ENCODE results near the gene CFAP61.

CFAP61 gene

DNA sequence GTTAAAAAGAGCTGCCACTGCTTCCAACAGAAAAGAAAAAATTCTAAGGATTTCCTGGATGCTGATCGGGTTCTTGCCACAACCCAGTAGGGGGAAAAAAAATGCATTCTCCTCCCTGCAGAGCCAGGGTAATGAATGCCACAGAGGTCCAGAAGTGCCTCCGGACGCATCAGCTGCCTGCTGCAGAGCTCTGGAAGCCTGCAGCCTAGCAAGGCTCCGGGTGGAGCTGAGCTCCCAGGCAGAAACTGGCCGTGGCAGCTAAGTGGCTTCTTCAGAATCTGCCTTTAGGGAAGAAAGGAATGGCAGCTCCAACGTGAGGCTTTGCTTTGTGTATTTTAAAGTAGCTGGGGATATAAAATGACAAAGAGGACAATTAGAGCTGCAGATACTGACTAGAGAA, 155.0 kb downstream of the CFAP61 start:
- H3K36me3 ChIP-seq (ENCODE audit: low read length): no peaks in the 10 kb centered on the region
- no peaks in the 10 kb centered on the region for H3K9me2 ChIP-seq (replicated peaks; ENCODE audit: insufficient read depth, low read length)
- H3F3A ChIP-seq (ENCODE audit: insufficient read depth): no peaks in the 10 kb centered on the region
- no peaks in the 10 kb centered on the region for H3K27me3 ChIP-seq (ENCODE audit: low read length)
- H3K9ac ChIP-seq (ENCODE audit: low read length): no peak overlapping the region
- no peaks in the 10 kb centered on the region for H3K79me2 ChIP-seq (ENCODE audit: insufficient read depth, low read length)
- H3K4me2 ChIP-seq (ENCODE audit: low read depth, low read length, poor library complexity, severe bottlenecking): no peak overlapping the region
- H4K20me1 ChIP-seq (ENCODE audit: low read depth, low read length): no peaks in the 10 kb centered on the region
- H3K27ac ChIP-seq (ENCODE audit: low read depth, low read length): no peak overlapping the region
- no peak overlapping the region for H3K4me3 ChIP-seq (ENCODE audit: insufficient read depth, low read length, poor library complexity, severe bottlenecking)
- H3K9me3 ChIP-seq (ENCODE audit: insufficient read depth, low read length): no peaks in the 10 kb centered on the region
- TF ChIP-seq, protein P1, sequence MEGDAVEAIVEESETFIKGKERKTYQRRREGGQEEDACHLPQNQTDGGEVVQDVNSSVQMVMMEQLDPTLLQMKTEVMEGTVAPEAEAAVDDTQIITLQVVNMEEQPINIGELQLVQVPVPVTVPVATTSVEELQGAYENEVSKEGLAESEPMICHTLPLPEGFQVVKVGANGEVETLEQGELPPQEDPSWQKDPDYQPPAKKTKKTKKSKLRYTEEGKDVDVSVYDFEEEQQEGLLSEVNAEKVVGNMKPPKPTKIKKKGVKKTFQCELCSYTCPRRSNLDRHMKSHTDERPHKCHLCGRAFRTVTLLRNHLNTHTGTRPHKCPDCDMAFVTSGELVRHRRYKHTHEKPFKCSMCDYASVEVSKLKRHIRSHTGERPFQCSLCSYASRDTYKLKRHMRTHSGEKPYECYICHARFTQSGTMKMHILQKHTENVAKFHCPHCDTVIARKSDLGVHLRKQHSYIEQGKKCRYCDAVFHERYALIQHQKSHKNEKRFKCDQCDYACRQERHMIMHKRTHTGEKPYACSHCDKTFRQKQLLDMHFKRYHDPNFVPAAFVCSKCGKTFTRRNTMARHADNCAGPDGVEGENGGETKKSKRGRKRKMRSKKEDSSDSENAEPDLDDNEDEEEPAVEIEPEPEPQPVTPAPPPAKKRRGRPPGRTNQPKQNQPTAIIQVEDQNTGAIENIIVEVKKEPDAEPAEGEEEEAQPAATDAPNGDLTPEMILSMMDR (IDR thresholded peaks at IDR 0.05; ENCODE audit: insufficient read depth, low read length, poor library complexity, severe bottlenecking): no peak
- TF ChIP-seq EZH2phosphoT487 (conservative IDR thresholded peaks at IDR 0.05; ENCODE audit: low read length): no peak
- no peak overlapping the region for H2AFZ ChIP-seq (ENCODE audit: low read depth, low read length, severe bottlenecking)

DNA sequence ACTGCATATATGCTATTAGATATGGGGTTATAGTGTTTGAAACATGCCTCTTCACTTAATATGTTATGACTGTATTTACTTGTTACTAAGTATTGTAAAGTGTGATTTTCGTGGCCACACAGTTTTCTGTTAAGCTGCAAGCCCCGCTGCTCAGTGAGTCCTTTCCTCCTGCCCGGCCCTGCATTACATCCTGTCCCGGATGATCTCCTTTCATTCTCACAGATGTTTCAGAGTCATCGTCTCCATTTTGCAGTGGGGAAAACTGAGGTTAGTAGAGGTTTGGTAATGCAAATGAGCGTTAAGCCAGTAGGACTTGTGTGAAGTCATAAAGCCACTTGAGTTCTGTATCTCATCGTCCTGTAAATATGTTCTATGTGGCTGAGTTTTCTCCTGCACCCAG, 155.5 kb downstream of the CFAP61 start:
- no peaks in the 10 kb centered on the region for H3K36me3 ChIP-seq (ENCODE audit: low read length)
- no peak overlapping the region for H3K27ac ChIP-seq (ENCODE audit: low read depth, low read length)
- no peaks in the 10 kb centered on the region for H4K20me1 ChIP-seq (ENCODE audit: low read depth, low read length)
- H3K79me2 ChIP-seq (ENCODE audit: insufficient read depth, low read length): no peaks in the 10 kb centered on the region
- no peak overlapping the region for H2AFZ ChIP-seq (ENCODE audit: low read depth, low read length, severe bottlenecking)
- TF ChIP-seq, protein P1 (IDR thresholded peaks at IDR 0.05; ENCODE audit: insufficient read depth, low read length, poor library complexity, severe bottlenecking): no peak
- TF ChIP-seq EZH2phosphoT487 (conservative IDR thresholded peaks at IDR 0.05; ENCODE audit: low read length): no peak
- no peaks in the 10 kb centered on the region for H3K27me3 ChIP-seq (ENCODE audit: low read length)
- no peak overlapping the region for H3K4me2 ChIP-seq (ENCODE audit: low read depth, low read length, poor library complexity, severe bottlenecking)
- H3K9ac ChIP-seq (ENCODE audit: low read length): no peak overlapping the region
- H3K9me3 ChIP-seq (ENCODE audit: insufficient read depth, low read length): no peaks in the 10 kb centered on the region
- no peaks in the 10 kb centered on the region for H3K9me2 ChIP-seq (replicated peaks; ENCODE audit: insufficient read depth, low read length)
- no peak overlapping the region for H3K4me3 ChIP-seq (ENCODE audit: insufficient read depth, low read length, poor library complexity, severe bottlenecking)
- no peaks in the 10 kb centered on the region for H3F3A ChIP-seq (ENCODE audit: insufficient read depth)

DNA sequence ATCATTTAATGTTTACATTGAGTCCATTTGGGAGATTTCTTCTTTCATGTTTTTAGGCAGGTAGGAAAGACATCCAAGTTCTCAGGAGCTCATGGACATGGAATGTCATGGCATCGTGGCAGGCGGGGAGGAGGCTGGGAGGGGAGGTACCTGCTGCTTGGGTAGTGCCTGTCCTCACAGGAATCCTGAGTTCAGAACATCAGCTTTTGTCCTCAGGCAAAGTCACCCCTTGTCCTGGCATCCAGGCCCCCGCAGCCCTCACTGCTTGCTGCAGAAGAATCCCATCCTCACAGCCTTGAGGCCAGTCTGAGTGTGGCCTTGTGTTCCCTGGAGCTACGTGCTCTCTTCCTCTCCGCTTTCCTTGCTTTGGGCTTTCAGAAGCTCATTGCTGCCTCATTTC, 157.4 kb downstream of the CFAP61 start:
- Histone ChIP-seq H3K9me3 (ENCODE audit: insufficient read depth, low read length) (no peaks in the 10 kb centered on the region), H3K9ac (ENCODE audit: low read length) (no peak overlapping the region), H3F3A (ENCODE audit: insufficient read depth) (no peaks in the 10 kb centered on the region), H2AFZ (ENCODE audit: low read depth, low read length, severe bottlenecking) (no peak overlapping the region), H4K20me1 (ENCODE audit: low read depth, low read length) (no peaks in the 10 kb centered on the region), H3K4me2 (ENCODE audit: low read depth, low read length, poor library complexity, severe bottlenecking) (no peak overlapping the region), H3K27me3 (ENCODE audit: low read length) (no peaks in the 10 kb centered on the region), H3K27ac (ENCODE audit: low read depth, low read length) (no peak overlapping the region), H3K4me3 (ENCODE audit: insufficient read depth, low read length, poor library complexity, severe bottlenecking) (no peak overlapping the region), H3K36me3 (ENCODE audit: low read length) (no peaks in the 10 kb centered on the region), H3K9me2 (replicated peaks; ENCODE audit: insufficient read depth, low read length) (no peaks in the 10 kb centered on the region), H3K79me2 (ENCODE audit: insufficient read depth, low read length) (no peaks in the 10 kb centered on the region)
- TF ChIP-seq, protein P1 (IDR thresholded peaks at IDR 0.05; ENCODE audit: insufficient read depth, low read length, poor library complexity, severe bottlenecking): no peak
- TF ChIP-seq EZH2phosphoT487 (conservative IDR thresholded peaks at IDR 0.05; ENCODE audit: low read length): no peak
